GM12878 (cell line): Measurements from ENCODE around the gene SEMA5A. TPM values are rescaled to one million over a fixed set of nuclear protein-coding genes. Genes with fewer than 3 reads are reported as not detected.

Experiments
- ATAC-seq: fragments of 200-7000 bp; cut with Tn5 transposase; 3 replicates; pipeline ENCODE4 v1.9.1; 2020; ENCODE audit warnings: mild to moderate bottlenecking, moderate library complexity
- BruUV-seq: library from RNA; stranded (reverse); fragments of 400-500 nt; replicated peaks from 2 replicates; lab custom pipeline; 2021; lab: Mats Ljungman, UMichigan
- CTCF ChIA-PET: fragments of 300-600 bp; sonication (Branson Sonifier 250); formaldehyde crosslinking; extraction: SDS; loops from one replicate; lab custom pipeline; 2021; ENCODE audit warnings: inconsistent platforms; lab: Yijun Ruan, JAX
- POLR2A ChIA-PET: fragments of 350-600 bp; formaldehyde crosslinking; extraction: SDS; loops from one replicate; lab custom pipeline; 2021; ENCODE audit warnings: inconsistent platforms; lab: Charles Lee
- RAD21 ChIA-PET: fragments of 300-600 bp; sonication (Branson Sonifier 250); formaldehyde crosslinking; loops from one replicate; lab custom pipeline; 2023; ENCODE audit warnings: antibody characterized with exemption; ENCODE audit not compliant: unreplicated experiment; lab: Charles Lee
- SMC1A ChIA-PET: fragments of 300-600 bp; sonication (Branson Sonifier 250); formaldehyde crosslinking; loops from one replicate; lab custom pipeline; 2023; ENCODE audit not compliant: unreplicated experiment, uncharacterized antibody; lab: Charles Lee
- DNase-seq: peaks from one replicate; pipeline ENCODE4 v3.0.0-alpha.2; 2011; ENCODE audit warnings: low read depth, low spot score
- FAIRE-seq: peaks from 3 replicates; lab custom pipeline; 2011; peaks lifted over from hg19 to GRCh38; lab: Jason Lieb, UNC
- H2AFZ ChIP-seq: 2 replicates; pipeline ENCODE4 v1.6.0; 2011; ENCODE audit warnings: low read depth, low read length, control low read depth; ENCODE audit not compliant: control insufficient read depth
- H3K27ac ChIP-seq: 2 replicates; pipeline ENCODE4 v1.5.1; 2011; ENCODE audit warnings: control low read depth; ENCODE audit not compliant: control insufficient read depth, insufficient read depth
- H3K27me3 ChIP-seq, 2 experiments: replicated peaks in 1 of 2; 2 replicates each; pipeline versions ENCODE4 v1.6.0 to v1.6.1; 2011; ENCODE audit warnings: low read length in 1 of 2; ENCODE audit not compliant: control insufficient read depth in 2 of 2, insufficient read depth in 2 of 2
- H3K36me3 ChIP-seq, 2 experiments: 2 replicates each; pipeline ENCODE4 v1.5.1; 2011; ENCODE audit warnings: low read length in 1 of 2; ENCODE audit not compliant: control insufficient read depth in 2 of 2, insufficient read depth in 2 of 2
- H3K4me1 ChIP-seq: 2 replicates; pipeline ENCODE4 v1.6.1; 2011; ENCODE audit warnings: mild to moderate bottlenecking, low read length, moderate library complexity, mixed read lengths; ENCODE audit not compliant: control insufficient read depth, insufficient read depth
- H3K4me2 ChIP-seq: 2 replicates; pipeline ENCODE4 v1.6.0; 2011; ENCODE audit warnings: control low read depth; ENCODE audit not compliant: control insufficient read depth, insufficient read depth
- H3K4me3 ChIP-seq: fragments of 200-600 bp; sonication (generic); 2 replicates; pipeline ENCODE4 v1.5.1; 2016
- H3K79me2 ChIP-seq: 2 replicates; pipeline ENCODE4 v1.6.0; 2011; ENCODE audit warnings: low read length; ENCODE audit not compliant: control insufficient read depth, insufficient read depth
- H3K9ac ChIP-seq: 2 replicates; pipeline ENCODE4 v1.8.0; 2011; ENCODE audit warnings: low read length, control low read depth, mixed read lengths; ENCODE audit not compliant: control insufficient read depth, insufficient read depth
- H3K9me3 ChIP-seq: replicated peaks from 3 replicates; pipeline ENCODE4 v1.5.1; 2011; ENCODE audit warnings: mild to moderate bottlenecking, low read length; ENCODE audit not compliant: control insufficient read depth, insufficient read depth
- H4K20me1 ChIP-seq: 2 replicates; pipeline ENCODE4 v1.6.0; 2011; ENCODE audit not compliant: control insufficient read depth, insufficient read depth
- BCL11A ChIP-seq: IDR thresholded peaks from 2 replicates; pipeline ENCODE4 v1.6.1; 2011; ENCODE audit warnings: low read depth, low read length
- CEBPB ChIP-seq, 2 experiments: fragments of 150-350 bp in 1 of 2; IDR thresholded peaks; 2 replicates each; pipeline ENCODE4 v1.6.1; 2012 to 2014; ENCODE audit warnings: low read depth in 2 of 2, low read length in 2 of 2, borderline replicate concordance in 1 of 2, inconsistent platforms in 1 of 2
- FOS ChIP-seq: IDR thresholded peaks from 3 replicates; pipeline ENCODE4 v1.6.1; 2011; ENCODE audit warnings: borderline replicate concordance; ENCODE audit not compliant: insufficient read length; ENCODE audit errors: extremely low read depth
- IKZF1 ChIP-seq: fragments of 450-650 bp; conservative IDR thresholded peaks from 2 replicates; pipeline ENCODE4 v1.6.1; 2017; ENCODE audit warnings: antibody characterized with exemption, mild to moderate bottlenecking
- NR2C2 ChIP-seq: IDR thresholded peaks from 2 replicates; pipeline ENCODE4 v1.6.1; 2011; ENCODE audit warnings: borderline replicate concordance, low read depth; ENCODE audit not compliant: control insufficient read depth, insufficient read length
- RFX5 ChIP-seq: IDR thresholded peaks from 2 replicates; pipeline ENCODE4 v1.6.1; 2011; ENCODE audit warnings: low read depth, low read length, improper control_type of control experiment
- SIX5 ChIP-seq: IDR thresholded peaks from 2 replicates; pipeline ENCODE4 v1.6.1; 2011; ENCODE audit warnings: mild to moderate bottlenecking, low read depth, low read length, moderate library complexity; ENCODE audit not compliant: severe bottlenecking
- WGBS: methylation state at CpG from one replicate; pipeline ENCODE4 v1.1.6; 2016; ENCODE audit warnings: low lambda C conversion rate; ENCODE audit not compliant: insufficient replicate concordance, insufficient coverage; ENCODE audit errors: missing lambda C conversion rate; 5-methylcytosine and 5-hydroxymethylcytosine counted together
- in situ Hi-C: fragments of 300-500 bp; cut with MboI; formaldehyde crosslinking; loops from 9 replicates; pipeline ENCODE4 v1.14.3; 2018; ENCODE audit warnings: mixed read lengths
- intact Hi-C: fragments of 100-400 bp; cut with micrococcal nuclease; formaldehyde crosslinking; loops from one replicate; pipeline ENCODE4 v1.14.2; 2022; ENCODE audit not compliant: unreplicated experiment
- polyA plus RNA-seq, 11 experiments: library from polyadenylated mRNA; depleted of rRNA in 4 of 11; unstranded in 6 of 11; stranded (reverse) in 5 of 11; fragments of >200 nt; fragmentation: Nextera tagmentation in 4 of 11; fragmentation: Illumina TruSeq in 1 of 11; extraction: Ambion mirVana in 4 of 11; extraction: Trizol in 1 of 11; gene quantifications; 1 replicate in 1 of 11; 2 replicates in 10 of 11; pipeline versions ENCODE4 v1.2.1 to v1.2.3, GENCODE V29; 2011 to 2016; ENCODE audit warnings: inconsistent platforms in 2 of 11, missing spikeins in 2 of 11, low read depth in 1 of 11
- total RNA-seq, 4 experiments: library from RNA; depleted of rRNA in 3 of 4; stranded (reverse); fragments of >200 nt in 3 of 4; fragmentation: Illumina TruSeq in 1 of 4; extraction: Trizol in 1 of 4; gene quantifications; 2 replicates each; pipeline versions ENCODE4 v1.2.1 to v1.2.3, GENCODE V29; 2013 to 2021
- TF ChIP-seq, protein P1 (sequence below): IDR thresholded peaks from 2 replicates; pipeline ENCODE4 v1.6.1; 2012; ENCODE audit warnings: mild to moderate bottlenecking, low read depth, low read length
- TF ChIP-seq, protein P2 (sequence below): IDR thresholded peaks from 2 replicates; pipeline ENCODE4 v1.6.1; 2011; ENCODE audit warnings: borderline replicate concordance, low read depth, mild to moderate bottlenecking, moderate library complexity, mixed read lengths, low read length; ENCODE audit not compliant: insufficient read depth; ENCODE audit errors: extremely low read length

Gene SEMA5A
- total and polyA plus RNA-seq, 10 of the 15 experiments (the other 5 are each of a cell fraction or from before 2014, with no cell fraction given), result 0.03 to 2.4 (median 0.09) TPM; not detected in 1

DNA sequence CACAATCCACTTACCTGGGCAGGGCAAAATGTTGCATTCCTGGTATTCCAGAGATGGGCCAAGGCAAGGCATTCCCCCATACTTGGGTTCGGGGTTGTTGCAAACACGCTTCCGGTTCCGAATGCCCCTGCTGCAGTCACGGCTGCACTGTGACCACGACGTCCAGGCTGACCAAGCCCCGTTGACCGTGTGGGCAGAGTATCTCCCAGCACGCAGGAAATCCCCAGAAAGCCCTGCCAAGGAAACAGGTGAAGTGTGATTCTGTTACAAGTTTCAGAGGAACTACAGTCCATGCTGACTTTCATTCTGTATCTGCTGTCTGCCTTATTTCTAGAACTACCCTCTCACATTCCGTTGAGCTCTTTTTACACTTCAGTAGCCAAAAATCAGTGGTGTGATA, 483.0 kb downstream of the SEMA5A start (continued):
- TF ChIP-seq, protein P1, sequence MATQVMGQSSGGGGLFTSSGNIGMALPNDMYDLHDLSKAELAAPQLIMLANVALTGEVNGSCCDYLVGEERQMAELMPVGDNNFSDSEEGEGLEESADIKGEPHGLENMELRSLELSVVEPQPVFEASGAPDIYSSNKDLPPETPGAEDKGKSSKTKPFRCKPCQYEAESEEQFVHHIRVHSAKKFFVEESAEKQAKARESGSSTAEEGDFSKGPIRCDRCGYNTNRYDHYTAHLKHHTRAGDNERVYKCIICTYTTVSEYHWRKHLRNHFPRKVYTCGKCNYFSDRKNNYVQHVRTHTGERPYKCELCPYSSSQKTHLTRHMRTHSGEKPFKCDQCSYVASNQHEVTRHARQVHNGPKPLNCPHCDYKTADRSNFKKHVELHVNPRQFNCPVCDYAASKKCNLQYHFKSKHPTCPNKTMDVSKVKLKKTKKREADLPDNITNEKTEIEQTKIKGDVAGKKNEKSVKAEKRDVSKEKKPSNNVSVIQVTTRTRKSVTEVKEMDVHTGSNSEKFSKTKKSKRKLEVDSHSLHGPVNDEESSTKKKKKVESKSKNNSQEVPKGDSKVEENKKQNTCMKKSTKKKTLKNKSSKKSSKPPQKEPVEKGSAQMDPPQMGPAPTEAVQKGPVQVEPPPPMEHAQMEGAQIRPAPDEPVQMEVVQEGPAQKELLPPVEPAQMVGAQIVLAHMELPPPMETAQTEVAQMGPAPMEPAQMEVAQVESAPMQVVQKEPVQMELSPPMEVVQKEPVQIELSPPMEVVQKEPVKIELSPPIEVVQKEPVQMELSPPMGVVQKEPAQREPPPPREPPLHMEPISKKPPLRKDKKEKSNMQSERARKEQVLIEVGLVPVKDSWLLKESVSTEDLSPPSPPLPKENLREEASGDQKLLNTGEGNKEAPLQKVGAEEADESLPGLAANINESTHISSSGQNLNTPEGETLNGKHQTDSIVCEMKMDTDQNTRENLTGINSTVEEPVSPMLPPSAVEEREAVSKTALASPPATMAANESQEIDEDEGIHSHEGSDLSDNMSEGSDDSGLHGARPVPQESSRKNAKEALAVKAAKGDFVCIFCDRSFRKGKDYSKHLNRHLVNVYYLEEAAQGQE, result no peak
- TF ChIP-seq, protein P2, sequence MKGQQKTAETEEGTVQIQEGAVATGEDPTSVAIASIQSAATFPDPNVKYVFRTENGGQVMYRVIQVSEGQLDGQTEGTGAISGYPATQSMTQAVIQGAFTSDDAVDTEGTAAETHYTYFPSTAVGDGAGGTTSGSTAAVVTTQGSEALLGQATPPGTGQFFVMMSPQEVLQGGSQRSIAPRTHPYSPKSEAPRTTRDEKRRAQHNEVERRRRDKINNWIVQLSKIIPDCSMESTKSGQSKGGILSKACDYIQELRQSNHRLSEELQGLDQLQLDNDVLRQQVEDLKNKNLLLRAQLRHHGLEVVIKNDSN, result no peak
- TF ChIP-seq SIX5 (no peak), BCL11A (0 out of 2 replicates have a peak, but pooled peaks have one; percentile 50), RFX5 (no peak)

DNA sequence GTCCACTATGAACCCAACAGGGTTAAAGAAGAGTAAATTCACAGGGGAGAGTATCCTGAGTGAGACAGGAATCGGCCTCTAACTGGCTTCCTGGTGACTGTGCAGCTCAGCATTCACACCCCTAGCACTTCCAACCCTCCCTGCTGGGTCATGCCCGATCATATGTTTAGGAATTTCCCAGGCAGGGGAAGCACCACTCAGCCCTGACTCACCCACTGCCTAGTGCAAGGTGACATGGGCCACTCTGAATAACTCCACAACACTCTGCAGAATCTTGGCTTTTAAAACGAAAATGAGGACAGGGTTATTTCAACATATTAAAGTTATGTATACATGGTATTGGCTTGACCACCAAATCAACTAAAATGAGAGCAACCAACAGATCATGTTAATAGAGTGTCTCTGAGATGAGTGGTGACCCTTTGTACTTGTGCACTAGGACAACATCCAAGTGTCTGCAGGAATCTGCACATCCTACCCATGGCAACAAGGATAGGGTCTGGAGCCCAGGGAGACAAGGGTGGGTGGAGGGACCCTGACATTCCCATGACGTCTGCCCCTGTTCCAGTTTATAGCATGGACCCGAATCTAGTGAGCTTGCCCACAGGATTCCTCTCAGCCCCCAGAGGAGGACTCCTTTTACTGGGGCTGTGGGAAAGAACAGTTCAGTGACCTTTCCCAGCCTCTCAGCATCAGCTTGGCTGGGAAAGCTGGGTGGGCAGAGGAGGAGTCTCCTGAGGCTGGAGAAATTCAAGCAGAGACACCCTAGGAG, 485.8 kb downstream of the SEMA5A start:
- FAIRE-seq (no peak), ATAC-seq (peak; percentile 39; the same call in 2 of the 3 replicates), DNase-seq (no peak)
- ChIA-PET RAD21 (interaction anchor here (1.0 to 1.7 kb wide), 4 partner anchors 30 to 110 kb away, joined by 3 to 4 read pairs (median 3); no protein-coding TSS in a partner anchor), CTCF (interaction anchor here (0.9 to 2.0 kb wide), 2 partner anchors 114 to 176 kb away, joined by 3 to 4 read pairs; no protein-coding TSS in a partner anchor), POLR2A (interaction anchor here (1.4 kb wide), 1 partner anchor 115 kb away, joined by 5 read pairs; no protein-coding TSS in a partner anchor), SMC1A (interaction anchor here (0.9 to 1.2 kb wide), 2 partner anchors 33 to 69 kb away, joined by 3 to 4 read pairs; no protein-coding TSS in a partner anchor)
- no peaks in the 10 kb centered on the region; the same call in 2 of the 3 replicates for H3K9me3 ChIP-seq
- H3K4me1 ChIP-seq, result peaks cover 7% of the 10 kb centered on the region
- intact Hi-C loops, result loop anchor here (5.0 kb wide), 1 partner anchor 103 kb away; no protein-coding TSS in a partner anchor
- H3K4me3 ChIP-seq, result no peak overlapping the region
- in situ Hi-C loops, result no loop called here
- no peaks in the 10 kb centered on the region for H3K79me2 ChIP-seq
- no peak overlapping the region for H3K27ac ChIP-seq
- WGBS, result 16% methylated on average over 5 of the region's 5 CpGs
- no TSS peak for BruUV-seq
- H3K36me3 ChIP-seq, result no peaks in the 10 kb centered on the region
- TF ChIP-seq IKZF1, result 0 out of 2 replicates have a peak, but pooled peaks have one; percentile 44
- TF ChIP-seq NR2C2, result no peak
- TF ChIP-seq CEBPB (IDR thresholded peaks at IDR 0.05; ENCODE audit: borderline replicate concordance in 1 of 2, low read depth in 2 of 2, low read length in 2 of 2), result no peak
- TF ChIP-seq FOS, result no peak
- H2AFZ ChIP-seq, result no peak overlapping the region
- no peak overlapping the region for H3K4me2 ChIP-seq
- no peaks in the 10 kb centered on the region for H3K27me3 ChIP-seq
- H4K20me1 ChIP-seq, result no peaks in the 10 kb centered on the region
- H3K9ac ChIP-seq, result no peak overlapping the region
